Heart left ventricle (tissue), 16 donors: ENCODE measurements around the gene NCOA1. TPM values are rescaled to one million over a fixed set of nuclear protein-coding genes. Genes with fewer than 3 reads are reported as not detected.

Source experiments
- ATAC-seq, 4 donors: fragments of 200-7000 bp; cut with Tn5 transposase; one replicate each; pipeline ENCODE4 v1.9.1; 2020 to 2022; ENCODE audit warnings: moderate library complexity in 4 of 4, mild to moderate bottlenecking in 3 of 4, moderate number of reproducible peaks in 1 of 4
- DNase-seq, 5 donors: peaks; one replicate each; pipeline ENCODE4 v3.0.0-alpha.2; 2020
- H3K27ac ChIP-seq, 12 donors: fragments of 200-600 bp; sonication (generic) in 4 of 12; one replicate each; pipeline versions ENCODE4 v1.5.0 to v1.8.0; 2016 to 2022; ENCODE audit warnings: mild to moderate bottlenecking in 2 of 12
- H3K27me3 ChIP-seq, 9 donors: fragments of 200-600 bp; sonication (generic) in 2 of 9; one replicate each; pipeline versions ENCODE4 v1.5.1 to v1.8.0; 2016 to 2022; ENCODE audit warnings: mild to moderate bottlenecking in 3 of 9
- H3K36me3 ChIP-seq, 9 donors: fragments of 200-600 bp; sonication (generic) in 2 of 9; one replicate each; pipeline versions ENCODE4 v1.5.0 to v1.8.0; 2018 to 2022; ENCODE audit warnings: mild to moderate bottlenecking in 2 of 9
- H3K4me1 ChIP-seq, 12 donors: fragments of 200-600 bp; sonication (generic) in 4 of 12; one replicate each; pipeline versions ENCODE4 v1.5.0 to v1.8.0; 2016 to 2022; ENCODE audit warnings: mild to moderate bottlenecking in 3 of 12
- H3K4me3 ChIP-seq, 12 donors: fragments of 200-600 bp; sonication (generic) in 4 of 12; one replicate each; pipeline versions ENCODE4 v1.5.0 to v1.8.0; 2017 to 2022; ENCODE audit warnings: mild to moderate bottlenecking in 9 of 12, moderate library complexity in 4 of 12
- H3K9me3 ChIP-seq, 12 donors: fragments of 200-600 bp; sonication (generic) in 4 of 12; one replicate each; pipeline versions ENCODE4 v1.5.0 to v1.8.0; 2016 to 2022; ENCODE audit warnings: mild to moderate bottlenecking in 1 of 12
- POLR2A ChIP-seq, 2 donors: fragments of 450-650 bp; IDR thresholded peaks; one replicate each; pipeline ENCODE4 v1.6.1; 2017; ENCODE audit warnings: antibody characterized with exemption in 2 of 2, mild to moderate bottlenecking in 2 of 2, moderate library complexity in 2 of 2
- WGBS, 4 donors: extraction: QIAGEN DNeasy Blood & Tissue Kit in 2 of 4; methylation state at CpG; one replicate each; pipeline versions ENCODE4 v1.1.5 to v1.1.7; 2013 to 2018; 5-methylcytosine and 5-hydroxymethylcytosine counted together
- intact Hi-C, 10 donors: fragments of 100-400 bp; cut with DNase I; formaldehyde crosslinking; loops; one replicate each; pipeline versions ENCODE4 v1.11.1 to v1.14.2; 2022
- polyA plus RNA-seq, 2 donors: library from polyadenylated mRNA; stranded (reverse); fragments of 200-250 nt; gene quantifications; one replicate each; pipeline ENCODE4 v1.2.3, GENCODE V29; 2013
- total RNA-seq, 9 donors: library from RNA; depleted of rRNA in 2 of 9; stranded (reverse); fragments of >200 nt in 2 of 9; fragmentation: NEBNext Ultra II Directional in 3 of 9; extraction: Animal tissue kit (Norgen Biotek cat#: 25700) in 3 of 9; gene quantifications; one replicate each; pipeline versions ENCODE4 v1.1.0 to v1.2.4, GENCODE V29; 2016 to 2023
- TF ChIP-seq, protein P1 (sequence below), 12 donors: fragments of 200-600 bp; sonication (generic) in 4 of 12; IDR thresholded peaks; one replicate each; pipeline versions ENCODE4 v1.5.0 to v1.8.0; 2018 to 2022; ENCODE audit warnings: antibody characterized with exemption in 12 of 12, mild to moderate bottlenecking in 5 of 12
- donor health status: ischemic (EF 13 %, LVEDD 7.1; RV severe dilation, severe dysfunction).
- donor health status: healthy with polysubstance abuse.
- donor health status: DM: no; HTN: yes; CAD: no.
- donor health status: DM: no; HTN: no; CAD: no.
- donor health status: ischemic (EF 25% LVEDD 6.9; RV normal size, moderate dysfunction).
- donor health status: ischemic (EF 25% LVEDD 5.7; RV mildly dilated, moderate dysfunction).
- donor health status: healthy.
- donor health status: DM: yes; HTN: yes; CAD: no.
- donor health status: ischemic (EF 35%, LVEDD 5.7; RV mildly dilated, moderate dysfunction).
- donor health status: nonischemic (EF 11% LVEDD 7.7; RV severe dilation, severe dysfunction).
- donor health status: DM: yes; HTN: yes; CAD: no.
- donor health status: PGD.
- donor health status: ischemic (EF 29% LVEDD 5.4; RV normal size, mild dysfunction).
- donor health status: nonischemic (EF 23%, LVEDD 6.1; RV moderate dilation, normal function).

NCOA1 gene
- total and polyA plus RNA-seq, 11 donors, result 8.5 to 42.3 (median 32.4) TPM

DNA sequence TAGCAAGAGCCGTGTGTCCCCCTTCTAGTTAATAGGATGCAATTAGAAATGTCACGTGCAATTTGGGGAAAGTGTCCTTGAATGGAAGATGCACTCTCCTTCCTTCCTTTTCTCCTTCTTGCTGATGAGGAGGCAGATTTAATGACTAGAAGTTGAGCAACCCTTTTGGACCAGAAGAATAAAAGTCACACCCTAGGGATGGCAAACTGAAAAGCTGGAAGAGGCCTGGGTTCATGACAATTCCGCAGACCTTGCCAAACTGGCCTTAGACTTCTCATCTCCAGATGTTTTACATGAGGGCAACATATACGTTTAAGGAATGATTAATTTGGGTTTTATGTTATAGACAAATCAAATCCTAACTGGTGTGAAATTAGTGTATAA lies 38.6 kb upstream of the NCOA1 start:
- H3K27me3 ChIP-seq, result no peaks in the 10 kb centered on the region
- intact Hi-C loops, result no loop called here
- peaks cover 0 to 18% (median 2%) of the 10 kb centered on the region in 12 donors for H3K9me3 ChIP-seq
- no peak for TF ChIP-seq POLR2A (IDR thresholded peaks at IDR 0.05)
- TF ChIP-seq, protein P1, sequence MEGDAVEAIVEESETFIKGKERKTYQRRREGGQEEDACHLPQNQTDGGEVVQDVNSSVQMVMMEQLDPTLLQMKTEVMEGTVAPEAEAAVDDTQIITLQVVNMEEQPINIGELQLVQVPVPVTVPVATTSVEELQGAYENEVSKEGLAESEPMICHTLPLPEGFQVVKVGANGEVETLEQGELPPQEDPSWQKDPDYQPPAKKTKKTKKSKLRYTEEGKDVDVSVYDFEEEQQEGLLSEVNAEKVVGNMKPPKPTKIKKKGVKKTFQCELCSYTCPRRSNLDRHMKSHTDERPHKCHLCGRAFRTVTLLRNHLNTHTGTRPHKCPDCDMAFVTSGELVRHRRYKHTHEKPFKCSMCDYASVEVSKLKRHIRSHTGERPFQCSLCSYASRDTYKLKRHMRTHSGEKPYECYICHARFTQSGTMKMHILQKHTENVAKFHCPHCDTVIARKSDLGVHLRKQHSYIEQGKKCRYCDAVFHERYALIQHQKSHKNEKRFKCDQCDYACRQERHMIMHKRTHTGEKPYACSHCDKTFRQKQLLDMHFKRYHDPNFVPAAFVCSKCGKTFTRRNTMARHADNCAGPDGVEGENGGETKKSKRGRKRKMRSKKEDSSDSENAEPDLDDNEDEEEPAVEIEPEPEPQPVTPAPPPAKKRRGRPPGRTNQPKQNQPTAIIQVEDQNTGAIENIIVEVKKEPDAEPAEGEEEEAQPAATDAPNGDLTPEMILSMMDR (IDR thresholded peaks at IDR 0.05), result no peak
- H3K36me3 ChIP-seq, result no peaks in the 10 kb centered on the region
- peaks cover 0 to 42% (median 4%) of the 10 kb centered on the region in 12 donors for H3K4me1 ChIP-seq
- ATAC-seq (peak in 2 of 4 donors; percentile 52 to 68), DNase-seq (no peak)
- H3K27ac ChIP-seq, result peak overlapping the region in 2 of 12 donors; percentile 5 to 51
- H3K4me3 ChIP-seq, result peak overlapping the region in 1 of 12 donors; percentile 6
- WGBS, 4 donors, result 70 to 85% (median 74%) methylated on average over 4 of the region's 4 CpGs

DNA sequence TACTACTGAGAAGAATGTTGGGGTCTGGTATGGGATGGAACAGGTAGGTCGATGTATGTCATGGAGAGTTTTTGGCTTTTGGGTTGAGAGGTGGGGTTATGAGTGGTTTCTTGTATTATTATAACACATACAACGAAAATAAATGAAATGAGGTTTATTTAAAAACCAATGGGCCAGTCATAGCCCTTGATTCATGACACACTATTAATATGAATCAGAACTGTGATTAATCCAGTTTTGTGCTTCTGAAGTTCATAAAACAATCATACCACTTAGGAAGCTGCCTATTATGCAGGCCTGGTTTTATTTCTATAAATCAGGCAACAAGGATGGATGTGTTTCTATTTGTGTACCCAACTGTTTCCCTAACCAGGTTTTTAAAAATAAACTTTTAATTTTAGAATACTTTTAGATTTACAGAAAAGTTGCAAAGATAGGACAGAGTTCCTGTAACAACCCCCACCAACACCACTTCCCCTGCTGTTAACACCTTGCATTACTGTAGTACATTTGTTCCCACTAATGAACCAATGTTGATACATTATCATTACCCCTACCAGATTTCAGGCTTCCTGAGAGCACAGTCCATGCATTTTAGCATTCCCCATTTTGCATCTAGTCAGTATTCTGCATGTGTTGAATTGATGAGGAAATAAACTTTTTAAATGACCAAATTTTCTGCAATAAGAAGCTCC lies 37.5 kb upstream of the NCOA1 start:
- WGBS, 4 donors, result 92 to 94% (median 92%) methylated on average over 2 of the region's 2 CpGs
- peak overlapping the region in 7 of 12 donors; percentile 1 to 67 (median 35) for H3K27ac ChIP-seq

DNA sequence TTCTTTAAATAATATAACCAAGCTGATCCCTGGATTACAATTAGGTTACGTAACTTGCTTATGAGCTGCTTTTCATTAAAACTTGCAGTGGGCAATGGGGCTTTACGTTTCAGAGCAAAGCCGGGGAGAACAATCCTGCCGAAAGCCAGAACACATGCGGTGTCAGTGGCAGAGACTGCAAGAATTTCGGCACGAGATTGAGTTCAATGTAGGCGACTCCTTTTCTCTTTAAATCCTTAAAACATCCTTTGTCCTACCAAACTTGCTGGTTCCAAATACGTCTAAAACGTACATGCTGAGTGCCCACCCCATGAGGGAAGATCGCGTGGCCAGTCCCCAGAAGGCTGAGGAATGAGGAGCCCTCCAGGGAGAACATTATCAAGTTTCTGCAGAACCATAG lies 36.8 kb upstream of the NCOA1 start:
- H3K4me3 ChIP-seq, result peak overlapping the region in 10 of 12 donors; percentile 13 to 54 (median 41)
- no peaks in the 10 kb centered on the region for H3K36me3 ChIP-seq
- H3K27me3 ChIP-seq, result no peaks in the 10 kb centered on the region
- peaks cover 0 to 11% (median 2%) of the 10 kb centered on the region in 12 donors for H3K9me3 ChIP-seq
- peak in 1 of 4 donors; percentile 16 for ATAC-seq
- peaks cover 0 to 26% (median 4%) of the 10 kb centered on the region in 12 donors for H3K4me1 ChIP-seq
- H3K27ac ChIP-seq, result peak overlapping the region; percentile 1 to 67 (median 31)
- WGBS, 4 donors, result 47 to 50% (median 49%) methylated on average over 12 of the region's 12 CpGs
- intact Hi-C loops, result loop anchor here in 1 of 10 donors (2.0 kb wide), 1 partner anchor 37 kb away; the partner anchor contains the start of gene NCOA1
- TF ChIP-seq, protein P1 (IDR thresholded peaks at IDR 0.05), result no peak
- no peak for TF ChIP-seq POLR2A (IDR thresholded peaks at IDR 0.05)
- no peak for DNase-seq

More for the DNA sequence above, 37.5 kb upstream of the NCOA1 start:
- intact Hi-C loops, result loop anchor here in 1 of 10 donors (2.0 kb wide), 1 partner anchor 37 kb away; the partner anchor contains the start of gene NCOA1
- Histone ChIP-seq H3K4me3 (peak overlapping the region in 8 of 12 donors; percentile 27 to 54 (median 44)), H3K4me1 (peaks cover 0 to 34% (median 4%) of the 10 kb centered on the region in 12 donors), H3K9me3 (peaks cover 0 to 18% (median 2%) of the 10 kb centered on the region in 12 donors), H3K27me3 (no peaks in the 10 kb centered on the region), H3K36me3 (no peaks in the 10 kb centered on the region)
- TF ChIP-seq, protein P1 (IDR thresholded peaks at IDR 0.05), result no peak
- TF ChIP-seq POLR2A (IDR thresholded peaks at IDR 0.05), result no peak
- ATAC-seq, result no peak
- no peak for DNase-seq
